Stimulated activated CD4-positive, alpha-beta T cell treated with anti-CD3 and anti-CD28 coated beads, Interleukin-2, amount 100 ng/mL, for 24 hours (primary cell): Measurements from ENCODE around the gene PPFIBP2.

Experiments used
- DNase-seq, 2 donors: peaks; one replicate each; pipeline ENCODE4 v3.0.0-alpha.2; 2020

Gene PPFIBP2

GRCh38 chr11:7579361-7579791 is 65.6 kb downstream of the PPFIBP2 start:
- DNase-seq, result no peak

GRCh38 chr11:7581021-7581590 is 67.3 kb downstream of the PPFIBP2 start:
- DNase-seq, result no peak

- no peak for DNase-seq
Observed at GRCh38 chr11:7582338-7582985, 68.7 kb downstream of the PPFIBP2 start.

- no peak for DNase-seq
Observed at GRCh38 chr11:7583248-7583647, 69.4 kb downstream of the PPFIBP2 start.

- no peak for DNase-seq
Observed at GRCh38 chr11:7584910-7585309, 71.1 kb downstream of the PPFIBP2 start.

- no peak for DNase-seq
Observed at GRCh38 chr11:7585816-7586215, 72.0 kb downstream of the PPFIBP2 start.

GRCh38 chr11:7586376-7586775 is 72.6 kb downstream of the PPFIBP2 start:
- no peak for DNase-seq

- no peak for DNase-seq
Observed at GRCh38 chr11:7587712-7588111, 73.9 kb downstream of the PPFIBP2 start.

- no peak for DNase-seq
Observed at GRCh38 chr11:7589861-7590260, 76.1 kb downstream of the PPFIBP2 start.

GRCh38 chr11:7590529-7590928 is 76.7 kb downstream of the PPFIBP2 start:
- DNase-seq, result no peak

- no peak for DNase-seq
Observed at GRCh38 chr11:7591107-7591894, 77.5 kb downstream of the PPFIBP2 start.

- no peak for DNase-seq
Observed at GRCh38 chr11:7591987-7592386, 78.2 kb downstream of the PPFIBP2 start.

- no peak for DNase-seq
Observed at GRCh38 chr11:7592711-7593110, 78.9 kb downstream of the PPFIBP2 start.

- no peak for DNase-seq
Observed at GRCh38 chr11:7593481-7593880, 79.7 kb downstream of the PPFIBP2 start.

- DNase-seq, result no peak
Observed at GRCh38 chr11:7595016-7595866, 81.4 kb downstream of the PPFIBP2 start.

GRCh38 chr11:7595951-7596350 is 82.2 kb downstream of the PPFIBP2 start:
- DNase-seq, result no peak

- DNase-seq, result no peak
Observed at GRCh38 chr11:7596975-7597391, 83.2 kb downstream of the PPFIBP2 start.

GRCh38 chr11:7597620-7598019 is 83.8 kb downstream of the PPFIBP2 start:
- DNase-seq, result no peak

GRCh38 chr11:7599209-7599608 is 85.4 kb downstream of the PPFIBP2 start:
- DNase-seq, result no peak

- no peak for DNase-seq
Observed at GRCh38 chr11:7600205-7600775, 86.5 kb downstream of the PPFIBP2 start.

- DNase-seq, result no peak
Observed at GRCh38 chr11:7603031-7603781, 89.4 kb downstream of the PPFIBP2 start.
